Measurements from ENCODE around the gene VPS13A.
"Not testable (repeated sequence)": the region's sequence is repeated elsewhere in the genome, so short reads cannot be mapped to it uniquely, and the experiment has no call there.

Gene VPS13A

GRCh38 chr9:77188242-77188641 lies 10.9 kb downstream of the VPS13A start:
- no peak for DNase-seq

- DNase-seq, result no peak
Measured at GRCh38 chr9:77194423-77194822, 17.1 kb downstream of the VPS13A start.

- no peak for DNase-seq
Measured at GRCh38 chr9:77210116-77210515, 32.8 kb downstream of the VPS13A start.

GRCh38 chr9:77211561-77211960 lies 34.2 kb downstream of the VPS13A start:
- no peak for DNase-seq

GRCh38 chr9:77212801-77213200 lies 35.5 kb downstream of the VPS13A start:
- DNase-seq, result no peak

- no peak for DNase-seq
Measured at GRCh38 chr9:77215874-77216273, 38.5 kb downstream of the VPS13A start.

- DNase-seq, result no peak
Measured at GRCh38 chr9:77218612-77219011, 41.3 kb downstream of the VPS13A start.

- no peak for DNase-seq
Measured at GRCh38 chr9:77221431-77221830, 44.1 kb downstream of the VPS13A start.

GRCh38 chr9:77224746-77225312 lies 47.5 kb downstream of the VPS13A start:
- DNase-seq, result no peak

GRCh38 chr9:77236693-77237092 lies 59.4 kb downstream of the VPS13A start:
- no peak for DNase-seq

GRCh38 chr9:77237896-77238295 lies 60.6 kb downstream of the VPS13A start:
- DNase-seq, result no peak

GRCh38 chr9:77251050-77251449 lies 73.7 kb downstream of the VPS13A start:
- DNase-seq, result no peak

- DNase-seq, result no peak
Measured at GRCh38 chr9:77257275-77257674, 79.9 kb downstream of the VPS13A start.

- DNase-seq, result no peak
Measured at GRCh38 chr9:77261605-77262004, 84.3 kb downstream of the VPS13A start.

GRCh38 chr9:77267762-77268161 lies 90.4 kb downstream of the VPS13A start:
- not testable (repeated sequence) for DNase-seq

- no peak for DNase-seq
Measured at GRCh38 chr9:77271023-77271690, 93.8 kb downstream of the VPS13A start.

- DNase-seq, result no peak
Measured at GRCh38 chr9:77276799-77277198, 99.5 kb downstream of the VPS13A start.

- no peak for DNase-seq
Measured at GRCh38 chr9:77277719-77278118, 100.4 kb downstream of the VPS13A start.

- no peak for DNase-seq
Measured at GRCh38 chr9:77283991-77284390, 106.7 kb downstream of the VPS13A start.

GRCh38 chr9:77284616-77285015 lies 107.3 kb downstream of the VPS13A start:
- DNase-seq, result no peak

GRCh38 chr9:77290373-77290772 lies 113.0 kb downstream of the VPS13A start:
- DNase-seq, result no peak

GRCh38 chr9:77291714-77292113 lies 114.4 kb downstream of the VPS13A start:
- DNase-seq, result no peak

GRCh38 chr9:77293949-77294348 lies 116.6 kb downstream of the VPS13A start:
- no peak for DNase-seq

- DNase-seq, result no peak
Measured at GRCh38 chr9:77304543-77304942, 127.2 kb downstream of the VPS13A start.
